Inflammatory macrophage treated with lipopolysaccharide for 4 hours (primary cell): Measurements from ENCODE around the gene CHRNA7.
A peak's percentile ranks its signal among the peaks of the same experiment; 100 is the strongest.

Experiments used
- DNase-seq: peaks from one replicate; pipeline ENCODE4 v3.0.0-alpha.2; 2020

The CHRNA7 gene

DNA sequence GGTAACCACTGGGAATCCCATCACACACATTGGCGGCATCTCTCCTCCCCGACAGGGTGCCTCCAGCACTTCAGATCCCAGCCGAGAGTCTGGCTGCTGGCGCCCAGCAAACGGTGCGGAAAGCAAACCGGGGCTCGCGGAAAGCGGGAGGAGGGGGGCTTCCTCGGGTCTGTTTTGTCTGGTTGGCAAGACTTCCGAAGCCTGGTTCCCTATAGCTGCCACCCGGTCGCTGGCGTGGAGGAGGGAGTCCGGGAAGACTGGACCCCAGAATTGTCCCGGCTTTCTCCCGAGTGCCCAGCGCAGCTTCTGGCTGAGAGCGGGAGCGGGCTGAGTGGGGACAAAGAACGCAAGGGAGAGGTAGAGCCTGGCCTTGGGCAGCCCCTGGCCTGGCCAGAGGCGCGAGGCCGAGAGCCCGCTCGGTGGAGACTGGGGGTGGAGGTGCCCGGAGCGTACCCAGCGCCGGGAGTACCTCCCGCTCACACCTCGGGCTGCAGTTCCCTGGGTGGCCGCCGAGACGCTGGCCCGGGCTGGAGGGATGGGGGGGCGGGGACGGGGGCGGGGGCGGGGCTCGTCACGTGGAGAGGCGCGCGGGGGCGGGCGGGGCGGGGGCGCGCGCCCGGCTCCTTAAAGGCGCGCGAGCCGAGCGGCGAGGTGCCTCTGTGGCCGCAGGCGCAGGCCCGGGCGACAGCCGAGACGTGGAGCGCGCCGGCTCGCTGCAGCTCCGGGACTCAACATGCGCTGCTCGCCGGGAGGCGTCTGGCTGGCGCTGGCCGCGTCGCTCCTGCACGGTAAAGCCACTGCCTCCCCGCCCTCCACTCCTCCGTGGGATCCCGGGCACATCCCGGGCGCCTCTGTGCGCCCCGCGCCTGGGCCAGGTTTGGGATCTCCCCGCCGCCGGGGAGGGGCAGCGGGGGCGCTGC is at the start of gene CHRNA7:
CHRNA7 (plus strand) TSS at position 654 of the 920 bp plus-strand sequence; CDS start at position 734, 80 bp downstream.
- no peak for DNase-seq

- DNase-seq, result no peak
Measured at GRCh38 chr15:31985607-31986006, 44.7 kb upstream of the CHRNA7 start.

DNA sequence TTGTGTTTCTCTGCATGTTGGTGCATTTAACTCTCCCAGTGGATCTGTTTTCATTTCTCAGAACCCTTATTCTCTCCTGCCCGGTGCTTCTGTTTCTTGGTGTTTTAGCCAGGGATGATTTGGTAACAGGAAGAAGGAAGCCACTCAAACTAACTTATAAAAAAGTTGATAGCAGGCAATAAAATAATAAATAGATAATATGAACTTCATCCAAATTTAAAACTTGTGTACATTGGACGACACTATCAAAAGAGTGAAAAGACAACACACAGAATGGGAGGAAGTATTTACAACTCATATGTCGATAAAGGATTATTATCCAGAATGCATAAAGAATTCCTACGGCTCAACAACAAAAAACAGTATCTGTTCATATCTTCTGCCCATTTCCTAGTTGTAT is 37.3 kb upstream of the CHRNA7 start:
- no peak for DNase-seq

GRCh38 chr15:31997711-31998110 is 32.6 kb upstream of the CHRNA7 start:
- DNase-seq, result no peak

DNA sequence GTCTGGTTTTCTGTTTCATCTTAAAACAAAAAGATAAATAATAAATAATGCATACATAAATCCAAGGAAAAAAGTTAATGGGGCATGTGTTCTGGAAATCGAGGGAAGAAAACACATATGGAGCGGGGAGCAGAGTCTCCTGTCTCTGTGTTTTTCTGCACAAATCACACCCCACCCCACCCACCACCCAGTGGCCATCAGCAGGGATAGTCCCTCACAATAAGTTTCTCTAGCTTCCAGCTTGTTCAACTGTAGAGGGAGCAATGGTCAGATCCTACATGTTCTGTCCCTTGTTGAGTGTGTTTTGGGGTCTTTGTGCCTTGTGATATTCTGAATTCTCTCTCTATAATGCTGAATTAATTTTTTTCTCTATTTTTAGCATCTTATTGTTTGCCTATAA is 26.8 kb upstream of the CHRNA7 start:
- DNase-seq, result no peak

DNA sequence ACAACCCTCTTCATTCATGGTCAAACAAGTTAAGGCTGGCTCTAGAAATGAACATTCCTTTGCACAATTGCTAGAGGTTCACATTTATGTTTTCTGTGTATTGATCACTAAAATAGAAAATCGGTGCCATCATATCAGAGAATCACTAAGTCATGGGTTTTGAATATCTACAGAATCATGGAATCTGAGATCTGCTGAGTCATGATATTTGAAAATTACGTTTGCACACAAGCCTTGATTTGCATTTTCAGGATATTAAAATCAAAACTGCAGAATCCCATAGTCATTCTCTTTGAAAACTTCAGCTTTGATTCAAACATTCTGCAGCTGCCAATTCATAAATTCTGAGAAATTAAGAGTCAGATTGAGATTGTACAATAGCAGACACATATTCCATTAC is 26.1 kb upstream of the CHRNA7 start:
- DNase-seq, result no peak

DNA sequence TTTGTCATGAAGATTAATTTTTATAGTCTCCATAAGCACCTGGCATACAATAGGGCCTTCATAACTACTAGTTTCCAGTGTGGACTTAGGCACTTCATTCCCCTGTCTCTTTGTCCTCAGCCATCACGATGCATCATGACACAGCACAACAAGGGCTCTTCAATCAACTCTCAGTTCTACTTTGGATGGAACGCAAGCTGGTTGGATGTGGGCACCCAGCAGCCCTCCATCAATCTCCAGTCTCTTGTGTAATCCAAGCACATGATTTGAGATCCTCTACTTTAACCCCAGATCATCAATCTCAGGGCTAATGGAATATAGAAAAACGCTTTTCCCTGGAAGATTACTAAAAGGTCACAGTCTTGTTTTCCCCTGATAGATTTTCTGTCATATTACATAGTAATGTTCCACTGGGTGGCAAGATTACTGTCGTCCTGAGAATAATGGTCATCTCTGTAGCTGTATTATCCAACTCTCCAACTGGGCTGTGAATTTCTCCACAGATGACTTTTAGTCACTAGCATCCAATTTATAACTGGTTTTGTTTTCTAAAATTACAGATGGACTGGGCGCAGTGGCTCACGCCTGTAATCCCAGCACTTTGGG is 22.9 kb upstream of the CHRNA7 start:
- DNase-seq, result no peak

DNA sequence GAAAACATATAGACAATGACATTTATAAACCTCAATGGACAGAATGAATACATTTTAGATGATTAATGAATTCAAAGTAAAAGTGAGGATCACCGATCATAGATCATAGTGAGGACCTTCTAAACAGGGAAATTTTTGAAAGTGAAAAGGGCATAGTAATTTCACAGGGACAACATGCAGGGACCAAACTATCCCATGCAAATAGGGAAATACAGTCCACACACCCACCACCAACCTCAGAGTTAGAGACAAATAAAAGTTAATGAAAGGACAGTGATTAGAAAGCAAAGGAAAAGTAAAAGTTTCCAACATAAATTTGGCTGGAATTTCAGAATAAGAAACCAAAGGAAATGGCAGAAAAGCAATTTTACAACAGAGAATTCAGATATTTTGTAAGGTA is 15.4 kb upstream of the CHRNA7 start:
- DNase-seq, result no peak

- no peak for DNase-seq
Measured at GRCh38 chr15:32020156-32020555, 10.2 kb upstream of the CHRNA7 start.

GRCh38 chr15:32028921-32029320 is 1.4 kb upstream of the CHRNA7 start:
- DNase-seq, result no peak

- no peak for DNase-seq
Measured at GRCh38 chr15:32029409-32029861, 880 bp upstream of the CHRNA7 start.

DNA sequence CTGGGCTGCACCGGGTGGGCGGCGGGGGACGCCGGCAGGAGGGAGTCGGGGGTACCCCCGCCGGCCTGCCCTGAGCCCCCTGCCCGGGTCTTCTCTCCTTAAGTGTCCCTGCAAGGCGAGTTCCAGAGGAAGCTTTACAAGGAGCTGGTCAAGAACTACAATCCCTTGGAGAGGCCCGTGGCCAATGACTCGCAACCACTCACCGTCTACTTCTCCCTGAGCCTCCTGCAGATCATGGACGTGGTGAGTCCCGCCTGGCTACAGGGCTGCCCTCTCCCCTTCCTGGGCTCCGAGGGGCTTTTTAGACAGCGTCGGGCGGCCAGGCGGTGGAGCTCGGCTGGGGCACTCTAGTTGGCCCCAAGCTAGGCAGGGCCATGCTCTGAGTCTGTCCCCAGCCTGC is 480 bp downstream of the CHRNA7 start:
- no peak for DNase-seq

GRCh38 chr15:32033186-32033890 is 3.0 kb downstream of the CHRNA7 start:
- no peak for DNase-seq

DNA sequence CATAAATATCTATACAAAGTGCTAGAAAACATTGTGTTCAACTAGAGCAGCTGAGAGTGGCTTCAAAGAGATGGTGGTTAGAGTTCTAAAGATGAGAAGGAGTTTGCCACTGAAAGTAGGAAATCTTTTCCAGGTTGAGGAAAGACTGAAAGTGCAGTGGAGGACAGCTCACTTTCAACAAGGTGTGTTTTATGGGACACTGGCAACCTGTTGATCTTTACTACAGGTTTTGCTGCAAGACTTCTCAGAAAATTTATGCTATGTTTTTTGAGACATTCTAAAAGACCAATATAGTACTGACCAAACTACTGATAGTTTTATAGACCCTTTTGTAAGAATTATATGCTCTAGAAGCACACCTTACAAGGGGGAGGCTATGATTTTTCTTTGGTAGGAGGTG is 3.8 kb downstream of the CHRNA7 start:
- DNase-seq, result no peak

DNA sequence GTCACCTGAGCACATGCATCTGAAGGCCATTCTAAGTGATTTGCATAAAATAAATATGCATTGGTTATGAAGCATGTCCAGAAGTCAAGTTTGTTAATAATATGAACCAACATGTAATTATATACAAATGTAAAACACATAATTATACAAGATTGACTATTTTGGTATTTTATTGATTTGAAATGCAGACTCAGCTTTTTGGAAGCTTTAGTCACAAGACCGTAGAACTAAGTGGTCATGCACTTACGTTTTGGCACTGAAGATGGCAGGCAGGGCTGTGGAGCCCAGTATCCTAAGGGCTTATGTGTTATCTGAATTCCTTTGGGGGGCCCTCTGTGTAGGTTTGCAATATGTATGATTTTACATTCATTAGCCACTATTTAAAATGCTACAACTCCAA is 5.0 kb downstream of the CHRNA7 start:
- no peak for DNase-seq

GRCh38 chr15:32036971-32037370 is 6.7 kb downstream of the CHRNA7 start:
- no peak for DNase-seq

DNA sequence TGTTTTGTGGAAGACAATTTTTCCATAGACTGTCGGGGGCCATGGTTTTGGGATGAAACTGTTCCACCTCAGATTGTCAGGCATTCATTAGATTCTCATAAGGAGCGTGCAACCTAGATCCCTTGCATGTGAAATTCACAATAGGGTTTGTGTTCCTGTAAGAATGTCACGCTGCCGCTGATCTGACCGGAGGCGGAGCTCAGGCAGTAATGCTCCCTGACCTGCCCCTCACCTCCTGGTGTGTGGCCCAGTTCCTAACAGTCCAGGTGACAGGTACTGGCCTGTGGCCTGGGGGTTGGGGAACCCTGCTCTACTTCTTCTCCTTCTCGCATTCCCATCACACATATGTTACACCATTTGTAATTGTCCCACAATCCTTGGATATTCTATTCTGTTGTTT is 11.0 kb downstream of the CHRNA7 start:
- no peak for DNase-seq

GRCh38 chr15:32042269-32042972 is 12.1 kb downstream of the CHRNA7 start:
- DNase-seq, result peak; percentile 14

DNA sequence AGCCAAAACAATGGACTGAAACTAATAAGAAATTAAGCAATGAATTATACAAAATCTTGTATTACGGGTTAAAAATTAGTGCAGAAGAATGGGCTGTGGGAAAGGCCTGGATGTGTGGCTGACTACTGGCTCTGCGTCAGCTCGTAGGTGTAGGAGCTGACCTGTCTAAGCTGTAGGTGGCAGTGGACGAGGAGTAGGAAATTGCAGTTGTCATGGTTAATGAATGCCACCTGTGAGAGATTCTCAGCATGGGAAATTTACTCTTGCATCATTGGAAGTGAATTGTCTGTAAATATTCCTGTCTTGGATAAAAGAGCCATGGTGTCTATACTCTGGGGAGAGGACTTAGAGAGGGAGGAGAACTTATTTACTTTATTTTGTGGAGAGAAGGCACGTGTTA is 23.4 kb downstream of the CHRNA7 start:
- no peak for DNase-seq

DNA sequence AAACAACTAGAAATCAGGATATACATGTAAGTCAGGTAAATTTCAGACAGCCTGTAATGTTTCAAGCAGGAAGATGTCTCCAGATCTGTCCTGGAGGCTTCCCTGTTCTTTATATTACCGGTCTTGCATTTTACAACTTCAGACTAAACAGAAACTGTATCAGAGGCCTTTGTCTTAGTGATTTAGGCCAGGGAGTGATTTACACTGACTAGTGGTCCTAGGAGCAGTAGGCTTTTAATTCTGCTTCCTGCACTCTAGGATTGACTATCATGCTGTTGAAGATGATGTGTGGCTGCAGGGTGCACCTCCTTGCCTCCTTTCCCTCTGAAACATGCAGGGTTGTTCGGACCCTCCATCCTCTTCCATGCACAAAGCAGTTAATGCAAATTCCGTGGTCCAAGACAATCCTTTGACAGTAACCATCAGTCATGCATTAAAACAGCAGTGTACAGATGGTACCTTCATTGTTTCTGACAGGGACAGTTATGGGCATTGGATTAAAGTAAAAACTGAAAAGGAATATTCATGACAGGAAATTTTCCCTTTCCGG is 27.6 kb downstream of the CHRNA7 start:
- DNase-seq, result no peak

GRCh38 chr15:32060706-32061105 is 30.4 kb downstream of the CHRNA7 start:
- no peak for DNase-seq

- DNase-seq, result no peak
Measured at GRCh38 chr15:32067115-32067514, 36.8 kb downstream of the CHRNA7 start.

GRCh38 chr15:32089851-32090359 is 59.6 kb downstream of the CHRNA7 start:
- DNase-seq, result no peak
